Esophagus muscularis mucosa (tissue), 4 donors: Measurements from ENCODE around the gene PRR9. TPM values are rescaled to one million over a fixed set of nuclear protein-coding genes. Genes with fewer than 3 reads are reported as not detected.

Experiments
- DNase-seq: peaks from one replicate; pipeline ENCODE4 v3.0.0-alpha.2; 2017; ENCODE audit errors: extremely low spot score
- H3K27ac ChIP-seq, 4 donors: fragments of 200-600 bp; sonication (generic); replicated peaks in 1 of 4; 1 replicate in 3 of 4; 2 replicates in 1 of 4; pipeline ENCODE4 v1.5.1; 2016 to 2019; ENCODE audit warnings: mild to moderate bottlenecking in 1 of 4
- H3K27me3 ChIP-seq, 4 donors: fragments of 200-600 bp; sonication (generic); one replicate each; pipeline versions ENCODE4 v1.5.1 to v1.6.0; 2016 to 2019
- H3K36me3 ChIP-seq, 4 donors: fragments of 200-600 bp; sonication (generic); one replicate each; pipeline ENCODE4 v1.5.1; 2016 to 2019
- H3K4me1 ChIP-seq, 4 donors: fragments of 200-600 bp; sonication (generic); one replicate each; pipeline ENCODE4 v1.5.1; 2016 to 2019
- H3K4me3 ChIP-seq, 4 donors: fragments of 200-600 bp; sonication (generic); 1 replicate in 2 of 4; 2 replicates in 2 of 4; pipeline ENCODE4 v1.5.1; 2016 to 2019; ENCODE audit warnings: mild to moderate bottlenecking in 4 of 4, moderate library complexity in 1 of 4
- H3K9me3 ChIP-seq, 4 donors: fragments of 200-600 bp; sonication (generic); 1 replicate in 3 of 4; 2 replicates in 1 of 4; pipeline ENCODE4 v1.5.1; 2016 to 2019
- CTCF ChIP-seq, 3 experiments: fragments of 200-600 bp in 2 of 3; fragments of 450-650 bp in 1 of 3; sonication (generic) in 2 of 3; IDR thresholded peaks; one replicate each; pipeline ENCODE4 v1.5.1; 2017 to 2019; ENCODE audit warnings: antibody characterized with exemption in 3 of 3, mild to moderate bottlenecking in 2 of 3, moderate library complexity in 1 of 3
- EP300 ChIP-seq: sonication (generic); formaldehyde crosslinking; IDR thresholded peaks from one replicate; pipeline ENCODE4 v1.6.1; 2017; ENCODE audit warnings: antibody characterized with exemption
- POLR2A ChIP-seq: fragments of 450-650 bp; IDR thresholded peaks from one replicate; pipeline ENCODE4 v1.6.1; 2017; ENCODE audit warnings: antibody characterized with exemption, moderate library complexity, mild to moderate bottlenecking, low read depth
- POLR2AphosphoS5 ChIP-seq, 2 donors: sonication (generic); formaldehyde crosslinking; IDR thresholded peaks; one replicate each; pipeline ENCODE4 v1.6.1; 2017; ENCODE audit warnings: antibody characterized with exemption in 2 of 2
- WGBS: methylation state at CpG from one replicate; pipeline ENCODE4 v1.1.5; 2018; 5-methylcytosine and 5-hydroxymethylcytosine counted together
- intact Hi-C: fragments of 100-400 bp; cut with DNase I; formaldehyde crosslinking; loops from one replicate; pipeline ENCODE4 v1.15.1; 2023
- total RNA-seq, 4 donors: library from RNA; depleted of rRNA; stranded (reverse); fragments of >200 nt; gene quantifications; one replicate each; pipeline versions ENCODE4 v1.1.0 to v1.2.1, GENCODE V29; 2016

The PRR9 gene
- total RNA-seq, 4 donors from 2014 or later = 1.2 TPM; not detected in 3

DNA sequence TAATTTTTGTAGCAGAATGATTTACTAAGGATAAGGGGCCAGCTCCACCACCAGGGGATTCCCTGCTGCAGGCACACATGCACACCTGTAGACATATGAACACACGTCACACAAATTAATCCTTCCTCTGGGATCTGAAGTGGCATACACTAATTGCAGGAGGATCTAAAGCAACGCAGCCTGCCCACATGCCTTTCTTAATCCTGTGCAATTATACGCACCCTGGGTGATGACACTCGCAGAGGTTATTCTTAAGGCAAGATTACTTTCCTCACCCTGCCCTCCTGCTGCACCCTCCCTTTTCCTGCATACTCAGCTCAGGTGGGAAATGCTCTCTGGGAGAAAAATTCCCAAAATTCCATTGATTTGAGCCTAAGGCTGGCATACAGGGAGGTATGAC is 34.6 kb downstream of the PRR9 start:
- no peak overlapping the region for H3K27ac ChIP-seq
- intact Hi-C loops = no loop called here

DNA sequence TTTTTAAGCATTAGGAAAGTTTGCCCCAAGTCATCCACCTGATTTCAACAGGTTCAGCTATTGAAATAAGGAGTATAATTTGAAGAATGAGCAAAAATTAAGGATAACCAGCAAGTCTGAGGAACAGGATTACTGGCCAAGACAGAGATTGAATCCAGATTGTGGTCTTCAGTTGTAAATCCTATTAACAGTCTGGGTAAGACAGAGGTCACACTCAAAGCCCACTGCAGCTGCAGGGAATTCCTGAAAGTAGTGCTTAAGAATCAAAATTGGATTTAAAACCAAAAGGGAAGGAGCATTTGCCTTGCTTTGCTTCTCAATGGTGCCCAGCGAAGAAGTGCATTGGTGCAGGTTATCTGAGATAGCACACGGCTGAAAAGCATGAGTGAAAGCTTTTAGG is 35.7 kb downstream of the PRR9 start:
- 95% methylated on average over 2 of the region's 2 CpGs for WGBS
- Histone ChIP-seq H3K4me3 (no peak overlapping the region), H3K9me3 (no peaks in the 10 kb centered on the region), H3K27me3 (peaks cover 0 to 14% (median 0%) of the 10 kb centered on the region in 4 donors), H3K4me1 (peaks cover 0 to 6% (median 0%) of the 10 kb centered on the region in 4 donors), H3K36me3 (no peaks in the 10 kb centered on the region), H3K27ac (no peak overlapping the region)
- DNase-seq = peak; percentile 45
- intact Hi-C loops = no loop called here
- TF ChIP-seq CTCF (IDR thresholded peaks at IDR 0.05) = no peak
- no peak for TF ChIP-seq EP300
- TF ChIP-seq POLR2AphosphoS5 (IDR thresholded peaks at IDR 0.05) = no peak
- TF ChIP-seq POLR2A = no peak

More for the DNA sequence above, 34.6 kb downstream of the PRR9 start:
- WGBS = 92% methylated on average over 4 of the region's 4 CpGs
- TF ChIP-seq CTCF (IDR thresholded peaks at IDR 0.05) (no peak), POLR2A (no peak), POLR2AphosphoS5 (IDR thresholded peaks at IDR 0.05) (no peak), EP300 (no peak)
- Histone ChIP-seq H3K9me3 (no peaks in the 10 kb centered on the region), H3K4me3 (no peak overlapping the region), H3K36me3 (no peaks in the 10 kb centered on the region), H3K4me1 (peaks cover 0 to 6% (median 0%) of the 10 kb centered on the region in 4 donors), H3K27me3 (peaks cover 0 to 14% (median 0%) of the 10 kb centered on the region in 4 donors)
- peak; percentile 34 for DNase-seq

DNA sequence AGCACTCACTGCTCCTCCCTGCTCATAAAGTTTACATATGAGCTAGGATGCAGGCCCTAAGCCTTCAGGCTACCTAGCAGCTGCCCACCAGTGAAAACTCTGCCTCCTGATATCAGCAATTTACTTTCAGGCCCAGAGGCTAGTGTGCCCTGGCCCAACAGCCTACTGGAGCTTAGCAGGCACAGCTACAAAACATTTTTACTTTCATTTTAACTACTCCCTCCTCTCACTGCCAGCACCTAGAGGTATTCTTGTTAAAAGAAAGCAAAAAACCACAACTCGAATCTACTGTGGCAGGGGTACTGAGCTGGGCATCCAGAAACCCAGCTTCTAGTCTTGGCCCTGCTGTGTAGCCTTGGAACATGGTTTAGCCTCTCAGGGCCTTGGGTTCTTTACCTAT is 36.3 kb downstream of the PRR9 start:
- Histone ChIP-seq H3K36me3 (no peaks in the 10 kb centered on the region), H3K27ac (no peak overlapping the region), H3K9me3 (no peaks in the 10 kb centered on the region), H3K27me3 (peaks cover 0 to 14% (median 0%) of the 10 kb centered on the region in 4 donors), H3K4me1 (peaks cover 0 to 6% (median 0%) of the 10 kb centered on the region in 4 donors), H3K4me3 (no peak overlapping the region)
- TF ChIP-seq POLR2AphosphoS5 (IDR thresholded peaks at IDR 0.05) (no peak), CTCF (IDR thresholded peaks at IDR 0.05) (no peak), EP300 (no peak), POLR2A (no peak)
- intact Hi-C loops = no loop called here
- WGBS = 44% methylated on average over 1 of the region's 1 CpG
- DNase-seq = peak; percentile 86

GRCh38 chr1:153259387-153259786 is 42.0 kb downstream of the PRR9 start, which contains the start of gene LORICRIN:
Gene LORICRIN, plus strand, starts transcription at chr1:153259687. Its CDS starts 1,263 bp downstream, at chr1:153260950.
- intact Hi-C loops = no loop called here
- peaks cover 0 to 49% (median 32%) of the 10 kb centered on the region in 4 donors for H3K27me3 ChIP-seq
- DNase-seq = peak; percentile 89

More at GRCh38 chr1:153259387-153259786, 42.0 kb downstream of the PRR9 start, which contains the start of gene LORICRIN:
- WGBS = 68% methylated on average over 3 of the region's 3 CpGs
- no peaks in the 10 kb centered on the region for H3K9me3 ChIP-seq
- peak within 1 kb of the TSS in 1 of 4 donors; percentile 58 for H3K4me3 ChIP-seq
- peaks cover 10 to 23% (median 19%) of the 10 kb centered on the region in 4 donors for H3K4me1 ChIP-seq
- no peak within 1 kb of the TSS for H3K27ac ChIP-seq
- H3K36me3 ChIP-seq = no peaks in the 10 kb centered on the region
- no peak for TF ChIP-seq CTCF (IDR thresholded peaks at IDR 0.05)
